NCI-H82 treated with DMSO at 0.1 percent for 48 hours (cell line): ENCODE results near the gene GRIK3.
A peak's percentile ranks its signal among the peaks of the same experiment; 100 is the strongest.

Experiments
- DNase-seq: peaks from one replicate; lab custom pipeline; 2025; ENCODE audit not compliant: unreplicated experiment; lab: John Stamatoyannopoulos, UW

The GRIK3 gene

GRCh38 chr1:37047542-37047941, 13.2 kb upstream of the GRIK3 start:
- DNase-seq: no peak

- no peak for DNase-seq
Observed at GRCh38 chr1:37043101-37043500, 8.8 kb upstream of the GRIK3 start.

- no peak for DNase-seq
Observed at GRCh38 chr1:37042506-37042905, 8.2 kb upstream of the GRIK3 start.

- DNase-seq: no peak
Observed at GRCh38 chr1:37041483-37041882, 7.2 kb upstream of the GRIK3 start.

- no peak for DNase-seq
Observed at GRCh38 chr1:37040773-37041172, 6.5 kb upstream of the GRIK3 start.

- DNase-seq: no peak
Observed at GRCh38 chr1:37040261-37040660, 5.9 kb upstream of the GRIK3 start.

- DNase-seq: peak; percentile 71
Observed at GRCh38 chr1:37038227-37039093, 4.1 kb upstream of the GRIK3 start.

- no peak for DNase-seq
Observed at GRCh38 chr1:37037690-37038089, 3.4 kb upstream of the GRIK3 start.

GRCh38 chr1:37036667-37037053, 2.3 kb upstream of the GRIK3 start:
- DNase-seq: no peak

- peak; percentile 30 for DNase-seq
Observed at GRCh38 chr1:37035796-37036666, 1.7 kb upstream of the GRIK3 start.

- DNase-seq: no peak
Observed at GRCh38 chr1:37035014-37035691, 838 bp upstream of the GRIK3 start.

GRCh38 chr1:37033355-37034101, 787 bp downstream of the GRIK3 start:
- DNase-seq: no peak

GRCh38 chr1:37032660-37033354, 1.5 kb downstream of the GRIK3 start:
- no peak for DNase-seq

- peak; percentile 97 for DNase-seq
Observed at GRCh38 chr1:37031871-37032270, 2.4 kb downstream of the GRIK3 start.

- DNase-seq: no peak
Observed at GRCh38 chr1:37031429-37031828, 2.9 kb downstream of the GRIK3 start.

- DNase-seq: no peak
Observed at GRCh38 chr1:37028981-37029617, 5.2 kb downstream of the GRIK3 start.

GRCh38 chr1:37021502-37021901, 12.8 kb downstream of the GRIK3 start:
- DNase-seq: no peak

- no peak for DNase-seq
Observed at GRCh38 chr1:37020653-37021277, 13.6 kb downstream of the GRIK3 start.

- DNase-seq: no peak
Observed at GRCh38 chr1:37018510-37018909, 15.8 kb downstream of the GRIK3 start.
